GM12878 (cell line): ENCODE results near the gene MVB12B. TPM values are rescaled to one million over a fixed set of nuclear protein-coding genes. Genes with fewer than 3 reads are reported as not detected.
"Not testable (repeated sequence)": the region's sequence is repeated elsewhere in the genome, so short reads cannot be mapped to it uniquely, and the experiment has no call there.

Source experiments
- ATAC-seq: fragments of 200-7000 bp; cut with Tn5 transposase; 3 replicates; pipeline ENCODE4 v1.9.1; 2020; ENCODE audit warnings: mild to moderate bottlenecking, moderate library complexity
- BruUV-seq: library from RNA; stranded (reverse); fragments of 400-500 nt; replicated peaks from 2 replicates; lab custom pipeline; 2021; lab: Mats Ljungman, UMichigan
- CTCF ChIA-PET: fragments of 300-600 bp; sonication (Branson Sonifier 250); formaldehyde crosslinking; extraction: SDS; loops from one replicate; lab custom pipeline; 2021; ENCODE audit warnings: inconsistent platforms; lab: Yijun Ruan, JAX
- POLR2A ChIA-PET: fragments of 350-600 bp; formaldehyde crosslinking; extraction: SDS; loops from one replicate; lab custom pipeline; 2021; ENCODE audit warnings: inconsistent platforms; lab: Charles Lee
- RAD21 ChIA-PET: fragments of 300-600 bp; sonication (Branson Sonifier 250); formaldehyde crosslinking; loops from one replicate; lab custom pipeline; 2023; ENCODE audit warnings: antibody characterized with exemption; ENCODE audit not compliant: unreplicated experiment; lab: Charles Lee
- SMC1A ChIA-PET: fragments of 300-600 bp; sonication (Branson Sonifier 250); formaldehyde crosslinking; loops from one replicate; lab custom pipeline; 2023; ENCODE audit not compliant: unreplicated experiment, uncharacterized antibody; lab: Charles Lee
- DNase-seq: peaks from one replicate; pipeline ENCODE4 v3.0.0-alpha.2; 2011; ENCODE audit warnings: low read depth, low spot score
- FAIRE-seq: peaks from 3 replicates; lab custom pipeline; 2011; peaks lifted over from hg19 to GRCh38; lab: Jason Lieb, UNC
- H2AFZ ChIP-seq: 2 replicates; pipeline ENCODE4 v1.6.0; 2011; ENCODE audit warnings: low read depth, low read length, control low read depth; ENCODE audit not compliant: control insufficient read depth
- H3K27ac ChIP-seq: 2 replicates; pipeline ENCODE4 v1.5.1; 2011; ENCODE audit warnings: control low read depth; ENCODE audit not compliant: control insufficient read depth, insufficient read depth
- H3K27me3 ChIP-seq, 2 experiments: replicated peaks in 1 of 2; 2 replicates each; pipeline versions ENCODE4 v1.6.0 to v1.6.1; 2011; ENCODE audit warnings: low read length in 1 of 2; ENCODE audit not compliant: control insufficient read depth in 2 of 2, insufficient read depth in 2 of 2
- H3K36me3 ChIP-seq, 2 experiments: 2 replicates each; pipeline ENCODE4 v1.5.1; 2011; ENCODE audit warnings: low read length in 1 of 2; ENCODE audit not compliant: control insufficient read depth in 2 of 2, insufficient read depth in 2 of 2
- H3K4me1 ChIP-seq: 2 replicates; pipeline ENCODE4 v1.6.1; 2011; ENCODE audit warnings: mild to moderate bottlenecking, low read length, moderate library complexity, mixed read lengths; ENCODE audit not compliant: control insufficient read depth, insufficient read depth
- H3K4me2 ChIP-seq: 2 replicates; pipeline ENCODE4 v1.6.0; 2011; ENCODE audit warnings: control low read depth; ENCODE audit not compliant: control insufficient read depth, insufficient read depth
- H3K4me3 ChIP-seq: fragments of 200-600 bp; sonication (generic); 2 replicates; pipeline ENCODE4 v1.5.1; 2016
- H3K79me2 ChIP-seq: 2 replicates; pipeline ENCODE4 v1.6.0; 2011; ENCODE audit warnings: low read length; ENCODE audit not compliant: control insufficient read depth, insufficient read depth
- H3K9ac ChIP-seq: 2 replicates; pipeline ENCODE4 v1.8.0; 2011; ENCODE audit warnings: low read length, control low read depth, mixed read lengths; ENCODE audit not compliant: control insufficient read depth, insufficient read depth
- H3K9me3 ChIP-seq: replicated peaks from 3 replicates; pipeline ENCODE4 v1.5.1; 2011; ENCODE audit warnings: mild to moderate bottlenecking, low read length; ENCODE audit not compliant: control insufficient read depth, insufficient read depth
- H4K20me1 ChIP-seq: 2 replicates; pipeline ENCODE4 v1.6.0; 2011; ENCODE audit not compliant: control insufficient read depth, insufficient read depth
- KDM1A ChIP-seq: fragments of 200-600 bp; sonication (generic); IDR thresholded peaks from 2 replicates; pipeline ENCODE4 v1.6.1; 2016; ENCODE audit warnings: borderline replicate concordance
- NFYB ChIP-seq: IDR thresholded peaks from 2 replicates; pipeline ENCODE4 v1.6.1; 2011; ENCODE audit warnings: low read depth, mild to moderate bottlenecking, low read length, improper control_type of control experiment, moderate library complexity; ENCODE audit not compliant: insufficient read depth
- PML ChIP-seq: IDR thresholded peaks from 2 replicates; pipeline ENCODE4 v1.6.1; 2012; ENCODE audit warnings: low read length, inconsistent platforms
- RCOR1 ChIP-seq: conservative IDR thresholded peaks from 2 replicates; pipeline ENCODE4 v1.6.1; 2012; ENCODE audit warnings: low read depth, low read length, improper control_type of control experiment
- SMAD1 ChIP-seq: fragments of 450-650 bp; IDR thresholded peaks from 2 replicates; pipeline ENCODE4 v1.6.1; 2018; ENCODE audit warnings: mild to moderate bottlenecking, low read depth; ENCODE audit not compliant: partially characterized antibody
- TBL1XR1 ChIP-seq: IDR thresholded peaks from 2 replicates; pipeline ENCODE4 v1.6.1; 2012; ENCODE audit warnings: low read depth, low read length, improper control_type of control experiment
- ZNF622 ChIP-seq: fragments of 450-650 bp; IDR thresholded peaks from 2 replicates; pipeline ENCODE4 v1.6.1; 2017; ENCODE audit warnings: mild to moderate bottlenecking, inconsistent platforms
- WGBS: methylation state at CpG from one replicate; pipeline ENCODE4 v1.1.6; 2016; ENCODE audit warnings: low lambda C conversion rate; ENCODE audit not compliant: insufficient replicate concordance, insufficient coverage; ENCODE audit errors: missing lambda C conversion rate; 5-methylcytosine and 5-hydroxymethylcytosine counted together
- in situ Hi-C: fragments of 300-500 bp; cut with MboI; formaldehyde crosslinking; loops from 9 replicates; pipeline ENCODE4 v1.14.3; 2018; ENCODE audit warnings: mixed read lengths
- intact Hi-C: fragments of 100-400 bp; cut with micrococcal nuclease; formaldehyde crosslinking; loops from one replicate; pipeline ENCODE4 v1.14.2; 2022; ENCODE audit not compliant: unreplicated experiment
- polyA plus RNA-seq, 11 experiments: library from polyadenylated mRNA; depleted of rRNA in 4 of 11; unstranded in 6 of 11; stranded (reverse) in 5 of 11; fragments of >200 nt; fragmentation: Nextera tagmentation in 4 of 11; fragmentation: Illumina TruSeq in 1 of 11; extraction: Ambion mirVana in 4 of 11; extraction: Trizol in 1 of 11; gene quantifications; 1 replicate in 1 of 11; 2 replicates in 10 of 11; pipeline versions ENCODE4 v1.2.1 to v1.2.3, GENCODE V29; 2011 to 2016; ENCODE audit warnings: inconsistent platforms in 2 of 11, missing spikeins in 2 of 11, low read depth in 1 of 11
- total RNA-seq, 4 experiments: library from RNA; depleted of rRNA in 3 of 4; stranded (reverse); fragments of >200 nt in 3 of 4; fragmentation: Illumina TruSeq in 1 of 4; extraction: Trizol in 1 of 4; gene quantifications; 2 replicates each; pipeline versions ENCODE4 v1.2.1 to v1.2.3, GENCODE V29; 2013 to 2021
- TF ChIP-seq, protein P1 (sequence below): fragments of 450-650 bp; IDR thresholded peaks from 2 replicates; pipeline ENCODE4 v1.6.1; 2016; ENCODE audit warnings: mild to moderate bottlenecking

The MVB12B gene
- total and polyA plus RNA-seq, 10 of the 15 experiments (the other 5 are each of a cell fraction or from before 2014, with no cell fraction given): 0.08 TPM; not detected in 9

DNA sequence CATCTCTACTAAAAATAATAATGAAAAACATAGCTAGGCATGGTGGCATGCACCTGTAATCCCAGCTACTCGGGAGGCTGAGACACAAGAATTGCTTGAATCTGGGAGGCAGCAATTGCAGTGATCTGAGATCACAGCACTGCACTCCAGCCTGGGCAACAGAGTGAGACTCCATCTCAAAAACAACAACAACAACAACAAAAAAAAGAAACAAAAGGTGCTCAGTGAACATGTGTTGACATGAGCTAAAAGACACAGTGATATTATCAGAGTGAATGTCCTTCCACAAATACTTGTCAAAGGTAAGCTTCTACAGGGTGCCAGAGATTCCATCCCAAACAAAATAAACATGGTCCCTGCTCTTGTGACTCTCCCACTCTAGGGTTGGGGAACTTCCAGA, 211.9 kb downstream of the MVB12B start:
- Histone ChIP-seq H3K9ac (no peak overlapping the region), H4K20me1 (no peaks in the 10 kb centered on the region), H3K4me3 (no peak overlapping the region), H2AFZ (no peak overlapping the region), H3K4me2 (no peak overlapping the region), H3K27me3 (peaks cover 0 to 2% of the 10 kb centered on the region in 2 experiments; a peak in 2 of 4 replicates), H3K4me1 (no peaks in the 10 kb centered on the region), H3K9me3 (no peaks in the 10 kb centered on the region), H3K27ac (no peak overlapping the region), H3K36me3 (no peaks in the 10 kb centered on the region), H3K79me2 (no peaks in the 10 kb centered on the region)
- in situ Hi-C loops: no loop called here
- ChIA-PET SMC1A (interaction anchor here (0.6 kb wide), 1 partner anchor 34 kb away, joined by 4 read pairs; no protein-coding TSS in a partner anchor), CTCF (interaction anchor here (0.7 to 1.1 kb wide), 3 partner anchors 28 to 168 kb away, joined by 3 to 4 read pairs (median 3); no protein-coding TSS in a partner anchor), RAD21 (no interaction called here), POLR2A (interaction anchor here (0.7 kb wide), 1 partner anchor 1112 kb away, joined by 3 read pairs; no protein-coding TSS in a partner anchor)
- TF ChIP-seq, protein P1, sequence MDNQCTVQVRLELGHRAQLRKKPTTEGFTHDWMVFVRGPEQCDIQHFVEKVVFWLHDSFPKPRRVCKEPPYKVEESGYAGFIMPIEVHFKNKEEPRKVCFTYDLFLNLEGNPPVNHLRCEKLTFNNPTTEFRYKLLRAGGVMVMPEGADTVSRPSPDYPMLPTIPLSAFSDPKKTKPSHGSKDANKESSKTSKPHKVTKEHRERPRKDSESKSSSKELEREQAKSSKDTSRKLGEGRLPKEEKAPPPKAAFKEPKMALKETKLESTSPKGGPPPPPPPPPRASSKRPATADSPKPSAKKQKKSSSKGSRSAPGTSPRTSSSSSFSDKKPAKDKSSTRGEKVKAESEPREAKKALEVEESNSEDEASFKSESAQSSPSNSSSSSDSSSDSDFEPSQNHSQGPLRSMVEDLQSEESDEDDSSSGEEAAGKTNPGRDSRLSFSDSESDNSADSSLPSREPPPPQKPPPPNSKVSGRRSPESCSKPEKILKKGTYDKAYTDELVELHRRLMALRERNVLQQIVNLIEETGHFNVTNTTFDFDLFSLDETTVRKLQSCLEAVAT: no peak
- TF ChIP-seq NFYB (no peak), RCOR1 (no peak), SMAD1 (no peak), PML (no peak), KDM1A (no peak), ZNF622 (no peak), TBL1XR1 (no peak)
- WGBS: 53% methylated on average over 1 of the region's 1 CpG
- no peak for FAIRE-seq
- no TSS peak for BruUV-seq
- intact Hi-C loops: no loop called here
- DNase-seq: no peak
- no peak for ATAC-seq

DNA sequence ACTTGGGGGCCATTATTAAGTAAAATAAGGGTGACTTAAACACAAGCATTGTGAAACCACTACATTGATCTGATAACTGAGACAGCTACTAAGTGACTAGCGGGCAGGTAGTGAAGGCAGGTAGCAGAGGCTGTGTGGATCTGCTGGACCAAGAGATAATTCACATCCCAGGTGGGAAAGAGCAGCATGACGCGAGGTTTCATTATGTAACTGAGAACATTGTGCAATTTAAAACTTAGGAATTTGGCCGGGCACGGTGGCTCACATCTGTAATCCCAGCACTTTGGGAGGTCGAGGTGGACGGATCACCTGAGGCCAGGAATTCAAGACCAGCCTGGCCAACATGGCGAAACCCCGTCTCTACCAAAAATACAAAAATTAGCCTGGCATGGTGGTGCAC, 213.8 kb downstream of the MVB12B start:
- H4K20me1 ChIP-seq, H3K9me3 ChIP-seq, in situ Hi-C loops, ATAC-seq, H2AFZ ChIP-seq, SMC1A ChIA-PET, H3K4me1 ChIP-seq, RAD21 ChIA-PET, H3K27ac ChIP-seq, H3K4me2 ChIP-seq, POLR2A ChIA-PET, FAIRE-seq, H3K4me3 ChIP-seq, intact Hi-C loops, H3K9ac ChIP-seq, BruUV-seq, DNase-seq, H3K36me3 ChIP-seq, H3K27me3 ChIP-seq, H3K79me2 ChIP-seq: not testable (repeated sequence)
- CTCF ChIA-PET: interaction anchor here (0.7 kb wide), 1 partner anchor 76 kb away, joined by 3 read pairs; no protein-coding TSS in a partner anchor
- 53% methylated on average over 9 of the region's 9 CpGs for WGBS
